A673 (cell line): ENCODE measurements around the gene RRAS.

Experiments used
- EZH2 ChIP-seq: fragments of 200-600 bp; sonication (generic); IDR thresholded peaks from 2 replicates; pipeline ENCODE4 v1.6.1; 2017; ENCODE audit warnings: borderline replicate concordance, low read depth, mild to moderate bottlenecking, mixed read lengths, antibody characterized with exemption, low read length; ENCODE audit not compliant: poor library complexity, severe bottlenecking
- TF ChIP-seq, protein P1 (sequence below): fragments of 300-800, 200-600 bp; sonication (generic); conservative IDR thresholded peaks from 2 replicates; pipeline ENCODE4 v1.5.1; 2017; ENCODE audit warnings: low read depth, mild to moderate bottlenecking, antibody characterized with exemption, low read length, moderate library complexity, mixed read lengths

DNA sequence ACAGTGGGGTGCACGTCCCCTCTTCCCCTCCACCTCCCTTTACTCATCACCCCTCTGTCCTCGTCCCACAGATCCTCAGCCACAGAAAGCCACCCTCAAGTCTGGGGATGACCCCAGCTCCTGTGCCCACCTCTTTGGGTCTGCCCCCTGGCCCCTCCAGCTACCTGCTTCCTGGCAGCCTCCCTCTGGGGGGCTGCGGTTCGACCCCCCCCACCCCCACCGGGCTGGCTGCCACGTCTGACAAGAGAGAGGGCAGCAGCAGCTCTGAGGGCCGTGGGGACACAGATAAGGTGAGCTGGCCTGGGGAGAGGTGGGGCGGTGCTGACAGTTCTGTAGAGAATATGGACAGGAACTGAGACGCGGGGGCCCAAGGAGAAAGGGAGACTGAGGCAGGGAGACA lies 14.6 kb upstream of the RRAS start:
- TF ChIP-seq EZH2: no peak
- TF ChIP-seq, protein P1, sequence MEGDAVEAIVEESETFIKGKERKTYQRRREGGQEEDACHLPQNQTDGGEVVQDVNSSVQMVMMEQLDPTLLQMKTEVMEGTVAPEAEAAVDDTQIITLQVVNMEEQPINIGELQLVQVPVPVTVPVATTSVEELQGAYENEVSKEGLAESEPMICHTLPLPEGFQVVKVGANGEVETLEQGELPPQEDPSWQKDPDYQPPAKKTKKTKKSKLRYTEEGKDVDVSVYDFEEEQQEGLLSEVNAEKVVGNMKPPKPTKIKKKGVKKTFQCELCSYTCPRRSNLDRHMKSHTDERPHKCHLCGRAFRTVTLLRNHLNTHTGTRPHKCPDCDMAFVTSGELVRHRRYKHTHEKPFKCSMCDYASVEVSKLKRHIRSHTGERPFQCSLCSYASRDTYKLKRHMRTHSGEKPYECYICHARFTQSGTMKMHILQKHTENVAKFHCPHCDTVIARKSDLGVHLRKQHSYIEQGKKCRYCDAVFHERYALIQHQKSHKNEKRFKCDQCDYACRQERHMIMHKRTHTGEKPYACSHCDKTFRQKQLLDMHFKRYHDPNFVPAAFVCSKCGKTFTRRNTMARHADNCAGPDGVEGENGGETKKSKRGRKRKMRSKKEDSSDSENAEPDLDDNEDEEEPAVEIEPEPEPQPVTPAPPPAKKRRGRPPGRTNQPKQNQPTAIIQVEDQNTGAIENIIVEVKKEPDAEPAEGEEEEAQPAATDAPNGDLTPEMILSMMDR: no peak
